ENCODE results near the gene BCAR3.
"Not testable (repeated sequence)": the region's sequence is repeated elsewhere in the genome, so short reads cannot be mapped to it uniquely, and the experiment has no call there.

The BCAR3 gene

GRCh38 chr1:93689521-93690223 lies 8.0 kb upstream of the BCAR3 start:
- DNase-seq (ENCODE audit: low spot score): no peak

GRCh38 chr1:93687542-93687941 lies 5.9 kb upstream of the BCAR3 start:
- DNase-seq (ENCODE audit: low spot score): no peak

GRCh38 chr1:93686504-93687250 lies 5.0 kb upstream of the BCAR3 start:
- DNase-seq (ENCODE audit: low spot score): no peak

GRCh38 chr1:93685918-93686317 lies 4.3 kb upstream of the BCAR3 start:
- DNase-seq (ENCODE audit: low spot score): no peak

GRCh38 chr1:93683234-93683633 lies 1.6 kb upstream of the BCAR3 start:
- no peak for DNase-seq (ENCODE audit: low spot score)

GRCh38 chr1:93681989-93682412 lies 364 bp upstream of the BCAR3 start:
- DNase-seq (ENCODE audit: low spot score): no peak

GRCh38 chr1:93680420-93681100 lies 1.1 kb downstream of the BCAR3 start:
- peak; percentile 64 for DNase-seq (ENCODE audit: low spot score)

- DNase-seq (ENCODE audit: low spot score): no peak
These were observed 1.6 kb downstream of the BCAR3 start for GRCh38 chr1:93680076-93680419.

GRCh38 chr1:93679546-93679945 lies 2.1 kb downstream of the BCAR3 start:
- no peak for DNase-seq (ENCODE audit: low spot score)

- no peak for DNase-seq (ENCODE audit: low spot score)
These were observed 2.6 kb downstream of the BCAR3 start for GRCh38 chr1:93678946-93679480.

- DNase-seq (ENCODE audit: low spot score): no peak
These were observed 3.1 kb downstream of the BCAR3 start for GRCh38 chr1:93678491-93678890.

GRCh38 chr1:93677729-93678128 lies 3.9 kb downstream of the BCAR3 start:
- no peak for DNase-seq (ENCODE audit: low spot score)

- no peak for DNase-seq (ENCODE audit: low spot score)
These were observed 5.2 kb downstream of the BCAR3 start for GRCh38 chr1:93676427-93676826.

- DNase-seq (ENCODE audit: low spot score): no peak
These were observed 5.7 kb downstream of the BCAR3 start for GRCh38 chr1:93675931-93676330.

GRCh38 chr1:93675271-93675670 lies 6.4 kb downstream of the BCAR3 start:
- DNase-seq (ENCODE audit: low spot score): no peak

- not testable (repeated sequence) for DNase-seq (ENCODE audit: low spot score)
These were observed 7.6 kb downstream of the BCAR3 start for GRCh38 chr1:93674071-93674470.

- no peak for DNase-seq (ENCODE audit: low spot score)
These were observed 8.3 kb downstream of the BCAR3 start for GRCh38 chr1:93673163-93673829.

GRCh38 chr1:93672477-93673162 lies 9.0 kb downstream of the BCAR3 start:
- DNase-seq (ENCODE audit: low spot score): no peak

GRCh38 chr1:93672069-93672468 lies 9.6 kb downstream of the BCAR3 start:
- peak; percentile 34 for DNase-seq (ENCODE audit: low spot score)

- no peak for DNase-seq (ENCODE audit: low spot score)
These were observed 10.5 kb downstream of the BCAR3 start for GRCh38 chr1:93671099-93671621.

- DNase-seq (ENCODE audit: low spot score): no peak
These were observed 11.5 kb downstream of the BCAR3 start for GRCh38 chr1:93670141-93670540.

Data from putamen (tissue), 1 donor.